SK-N-SH (cell line): ENCODE measurements around the gene OPN1MW3.

ENCODE experiments used
- CHD2 ChIP-seq: fragments of 150-350 bp; IDR thresholded peaks from 2 replicates; pipeline ENCODE4 v1.6.1; 2018; ENCODE audit warnings: low read length; ENCODE audit not compliant: partially characterized antibody
- CTCF ChIP-seq: fragments of 200-600 bp; sonication (generic); IDR thresholded peaks from 2 replicates; pipeline ENCODE4 v1.6.1; 2017; ENCODE audit warnings: antibody characterized with exemption, mild to moderate bottlenecking, moderate library complexity
- EP300 ChIP-seq, 2 experiments: IDR thresholded peaks; 2 replicates each; pipeline versions ENCODE4 v1.4.0 to v1.6.1; 2012; ENCODE audit warnings: borderline replicate concordance in 1 of 2, low read depth in 1 of 2, low read length in 1 of 2
- FOSL2 ChIP-seq: IDR thresholded peaks from 2 replicates; pipeline ENCODE4 v1.4.0; 2012; ENCODE audit warnings: low read depth, mild to moderate bottlenecking, moderate library complexity, borderline replicate concordance
- FOXJ3 ChIP-seq: sonication (generic); formaldehyde crosslinking; IDR thresholded peaks from 2 replicates; pipeline ENCODE4 v1.5.1; 2020; ENCODE audit warnings: mild to moderate bottlenecking, missing genetic modification reagents
- GABPA ChIP-seq: IDR thresholded peaks from 2 replicates; pipeline ENCODE4 v1.4.0; 2012; ENCODE audit warnings: low read depth, mild to moderate bottlenecking
- JUND ChIP-seq: IDR thresholded peaks from 2 replicates; pipeline ENCODE4 v1.4.0; 2012
- POLR2AphosphoS5 ChIP-seq: IDR thresholded peaks from 2 replicates; pipeline ENCODE4 v1.6.1; 2012; ENCODE audit warnings: low read depth, low read length
- RAD21 ChIP-seq: IDR thresholded peaks from 2 replicates; pipeline ENCODE4 v1.6.1; 2012; ENCODE audit warnings: mild to moderate bottlenecking, low read length
- USF1 ChIP-seq: IDR thresholded peaks from 2 replicates; pipeline ENCODE4 v1.4.0; 2012; ENCODE audit warnings: low read depth, borderline replicate concordance
- YY1 ChIP-seq: IDR thresholded peaks from 2 replicates; pipeline ENCODE4 v1.4.0; 2012; ENCODE audit warnings: low read depth, mild to moderate bottlenecking

GRCh38 chrX:154313147-154313546 is 55.8 kb downstream of the OPN1MW3 start:
- TF ChIP-seq CTCF, result no peak
- TF ChIP-seq GABPA, result no peak
- no peak for TF ChIP-seq FOSL2
- TF ChIP-seq YY1, result no peak
- no peak for TF ChIP-seq EP300 (IDR thresholded peaks at IDR 0.05; ENCODE audit: borderline replicate concordance in 1 of 2, low read depth in 1 of 2, low read length in 1 of 2)
- no peak for TF ChIP-seq JUND
- no peak for TF ChIP-seq USF1
- no peak for TF ChIP-seq FOXJ3
- TF ChIP-seq RAD21, result no peak
- no peak for TF ChIP-seq POLR2AphosphoS5
- no peak for TF ChIP-seq CHD2
